Measurements from ENCODE around the gene KCNH4.
"Not testable (repeated sequence)": the region's sequence is repeated elsewhere in the genome, so short reads cannot be mapped to it uniquely, and the experiment has no call there.

The KCNH4 gene

GRCh38 chr17:42179911-42180410 lies 981 bp downstream of the KCNH4 start:
- DNase-seq (ENCODE audit: low read depth in 2 of 2, low spot score in 1 of 2) = no peak

- no peak for DNase-seq (ENCODE audit: low read depth in 2 of 2, low spot score in 1 of 2)
Measured at GRCh38 chr17:42179335-42179734, 1.6 kb downstream of the KCNH4 start.

- no peak for DNase-seq (ENCODE audit: low read depth in 2 of 2, low spot score in 1 of 2)
Measured at GRCh38 chr17:42178817-42179216, 2.1 kb downstream of the KCNH4 start.

GRCh38 chr17:42177684-42178083 lies 3.3 kb downstream of the KCNH4 start:
- no peak for DNase-seq (ENCODE audit: low read depth in 2 of 2, low spot score in 1 of 2)

GRCh38 chr17:42174126-42174783 lies 6.7 kb downstream of the KCNH4 start:
- DNase-seq (ENCODE audit: low read depth in 2 of 2, low spot score in 1 of 2) = no peak

- no peak for DNase-seq (ENCODE audit: low read depth in 2 of 2, low spot score in 1 of 2)
Measured at GRCh38 chr17:42171831-42172230, 9.1 kb downstream of the KCNH4 start.

GRCh38 chr17:42169351-42169750 lies 11.6 kb downstream of the KCNH4 start:
- DNase-seq (ENCODE audit: low read depth in 2 of 2, low spot score in 1 of 2) = no peak

GRCh38 chr17:42167807-42168206 lies 13.1 kb downstream of the KCNH4 start:
- DNase-seq (ENCODE audit: low read depth in 2 of 2, low spot score in 1 of 2) = no peak

GRCh38 chr17:42166196-42166763 lies 14.7 kb downstream of the KCNH4 start:
- no peak for DNase-seq (ENCODE audit: low read depth in 2 of 2, low spot score in 1 of 2)

GRCh38 chr17:42165751-42166150 lies 15.2 kb downstream of the KCNH4 start:
- no peak for DNase-seq (ENCODE audit: low read depth in 2 of 2, low spot score in 1 of 2)

- no peak for DNase-seq (ENCODE audit: low read depth in 2 of 2, low spot score in 1 of 2)
Measured at GRCh38 chr17:42163696-42164407, 17.1 kb downstream of the KCNH4 start.

GRCh38 chr17:42163113-42163512 lies 17.8 kb downstream of the KCNH4 start:
- DNase-seq (ENCODE audit: low read depth in 2 of 2, low spot score in 1 of 2) = peak in 1 of 2 donors; percentile 12

- no peak for DNase-seq (ENCODE audit: low read depth in 2 of 2, low spot score in 1 of 2)
Measured at GRCh38 chr17:42160531-42160910, 20.4 kb downstream of the KCNH4 start.

GRCh38 chr17:42159796-42160530 lies 21.0 kb downstream of the KCNH4 start:
- no peak for DNase-seq (ENCODE audit: low read depth in 2 of 2, low spot score in 1 of 2)

GRCh38 chr17:42155614-42156045 lies 25.3 kb downstream of the KCNH4 start:
- DNase-seq (ENCODE audit: low read depth in 2 of 2, low spot score in 1 of 2) = no peak

GRCh38 chr17:42153919-42154742 lies 26.8 kb downstream of the KCNH4 start:
- DNase-seq (ENCODE audit: low read depth in 2 of 2, low spot score in 1 of 2) = no peak

- DNase-seq (ENCODE audit: low read depth in 2 of 2, low spot score in 1 of 2) = no peak
Measured at GRCh38 chr17:42146911-42147607, 33.9 kb downstream of the KCNH4 start.

GRCh38 chr17:42143138-42143537 lies 37.8 kb downstream of the KCNH4 start:
- DNase-seq (ENCODE audit: low read depth in 2 of 2, low spot score in 1 of 2) = not testable (repeated sequence)

GRCh38 chr17:42142371-42142896 lies 38.5 kb downstream of the KCNH4 start:
- no peak for DNase-seq (ENCODE audit: low read depth in 2 of 2, low spot score in 1 of 2)

- no peak for DNase-seq (ENCODE audit: low read depth in 2 of 2, low spot score in 1 of 2)
Measured at GRCh38 chr17:42141382-42141781, 39.6 kb downstream of the KCNH4 start.
